H1 (cell line): Measurements from ENCODE around the gene TARS3. TPM values are rescaled to one million over a fixed set of nuclear protein-coding genes. Genes with fewer than 3 reads are reported as not detected.

Experiments used
- CTCF ChIA-PET: fragments of 300-600 bp; sonication (Branson Sonifier 250); formaldehyde crosslinking; loops from one replicate; lab custom pipeline; 2021; ENCODE audit not compliant: partially characterized antibody; lab: Charles Lee
- POLR2A ChIA-PET: fragments of 300-600 bp; sonication (Branson Sonifier 250); formaldehyde crosslinking; loops from one replicate; lab custom pipeline; 2021; ENCODE audit warnings: inconsistent platforms; ENCODE audit not compliant: partially characterized antibody; lab: Charles Lee
- DNase-seq, 2 experiments: peaks; one replicate each; pipeline versions ENCODE4 v3.0.0 to v3.0.0-alpha.2; 2010 to 2022; ENCODE audit warnings: low spot score in 2 of 2, low read depth in 1 of 2, mixed read lengths in 1 of 2
- FAIRE-seq: peaks from 2 replicates; lab custom pipeline; 2011; peaks lifted over from hg19 to GRCh38; lab: Jason Lieb, UNC
- H2AFZ ChIP-seq: 2 replicates; pipeline ENCODE4 v1.8.1; 2012; ENCODE audit warnings: low read length, inconsistent platforms
- H2AK5ac ChIP-seq: 2 replicates; pipeline ENCODE4 v1.6.1; 2013; ENCODE audit warnings: low read depth, low read length
- H2BK120ac ChIP-seq: replicated peaks from 2 replicates; pipeline ENCODE3; 2013; ENCODE audit warnings: low read depth, low read length, inconsistent platforms
- H2BK12ac ChIP-seq: 2 replicates; pipeline ENCODE4 v1.6.1; 2013; ENCODE audit warnings: low read depth, low read length
- H2BK15ac ChIP-seq: 2 replicates; pipeline ENCODE4 v1.6.1; 2013; ENCODE audit warnings: low read length
- H2BK20ac ChIP-seq: 2 replicates; pipeline ENCODE4 v1.6.1; 2013; ENCODE audit warnings: low read length
- H2BK5ac ChIP-seq: 2 replicates; pipeline ENCODE4 v1.6.1; 2013; ENCODE audit warnings: low read depth, low read length
- H3K14ac ChIP-seq: 2 replicates; pipeline ENCODE4 v1.6.1; 2013; ENCODE audit warnings: inconsistent platforms; ENCODE audit not compliant: insufficient read length
- H3K18ac ChIP-seq: 2 replicates; pipeline ENCODE4 v1.6.1; 2013; ENCODE audit warnings: low read length; ENCODE audit errors: extremely low read depth
- H3K23ac ChIP-seq: 2 replicates; pipeline ENCODE4 v1.6.1; 2013; ENCODE audit warnings: inconsistent platforms; ENCODE audit not compliant: insufficient read length
- H3K23me2 ChIP-seq: 2 replicates; pipeline ENCODE4 v1.6.1; 2013; ENCODE audit warnings: low read depth, low read length
- H3K27ac ChIP-seq: 2 replicates; pipeline ENCODE4 v1.6.1; 2011; ENCODE audit warnings: low read depth, low read length, inconsistent platforms
- H3K27me3 ChIP-seq, 4 experiments: replicated peaks in 1 of 4; 1 replicate in 1 of 4; 2 replicates in 3 of 4; pipeline versions ENCODE4 v1.6.1 to v1.8.1; 2011 to 2013; ENCODE audit warnings: low read length in 3 of 4, mild to moderate bottlenecking in 3 of 4, inconsistent platforms in 2 of 4, mixed read lengths in 2 of 4, moderate library complexity in 1 of 4; ENCODE audit not compliant: control insufficient read depth in 3 of 4, insufficient read depth in 3 of 4; ENCODE audit errors: extremely low read depth in 1 of 4
- H3K36me3 ChIP-seq, 4 experiments: 2 replicates each; pipeline versions ENCODE4 v1.6.1 to v1.8.1; 2011 to 2013; ENCODE audit warnings: mild to moderate bottlenecking in 4 of 4, low read length in 3 of 4, moderate library complexity in 2 of 4, control low read depth in 1 of 4, inconsistent platforms in 1 of 4; ENCODE audit not compliant: insufficient read depth in 4 of 4, control insufficient read depth in 2 of 4
- H3K4ac ChIP-seq: replicated peaks from 2 replicates; pipeline ENCODE3; 2013; ENCODE audit warnings: low read length, low read depth, mixed read lengths, inconsistent platforms; ENCODE audit not compliant: insufficient read length
- H3K4me1 ChIP-seq, 4 experiments: replicated peaks in 1 of 4; 1 replicate in 1 of 4; 2 replicates in 3 of 4; pipeline versions ENCODE4 v1.6.1 to v1.8.1; 2011 to 2013; ENCODE audit warnings: low read length in 3 of 4, inconsistent platforms in 2 of 4, mixed read lengths in 1 of 4; ENCODE audit not compliant: insufficient read depth in 4 of 4, control insufficient read depth in 3 of 4
- H3K4me2 ChIP-seq, 2 experiments: 2 replicates each; pipeline versions ENCODE4 v1.6.1 to v1.8.1; 2011 to 2013; ENCODE audit warnings: low read depth in 2 of 2, low read length in 2 of 2, control low read depth in 1 of 2, inconsistent platforms in 1 of 2, mild to moderate bottlenecking in 1 of 2; ENCODE audit not compliant: insufficient read depth in 1 of 2
- H3K4me3 ChIP-seq, 4 experiments: fragments of 200-600, 300-600 bp in 1 of 4; sonication (generic), shearing (Covaris generic), sonication (Bioruptor Twin) in 1 of 4; 2 replicates each; pipeline versions ENCODE4 v1.5.1 to v1.8.1; 2011 to 2016; ENCODE audit warnings: low read length in 4 of 4, low read depth in 3 of 4, control low read depth in 2 of 4, inconsistent platforms in 2 of 4, mild to moderate bottlenecking in 2 of 4, mixed read lengths in 1 of 4, moderate library complexity in 1 of 4; ENCODE audit not compliant: insufficient read depth in 2 of 4; ENCODE audit errors: extremely low read depth in 1 of 4
- H3K56ac ChIP-seq: replicated peaks from 2 replicates; pipeline ENCODE3; 2013; ENCODE audit warnings: low read depth, mild to moderate bottlenecking, mixed read lengths, low read length, inconsistent platforms; ENCODE audit not compliant: insufficient read length
- H3K79me1 ChIP-seq: 2 replicates; pipeline ENCODE4 v1.6.1; 2013; ENCODE audit warnings: low read depth, low read length, control low read depth
- H3K79me2 ChIP-seq, 2 experiments: 2 replicates each; pipeline versions ENCODE4 v1.6.1 to v1.8.1; 2012 to 2013; ENCODE audit warnings: low read length in 2 of 2, mild to moderate bottlenecking in 2 of 2, inconsistent platforms in 1 of 2; ENCODE audit not compliant: insufficient read depth in 2 of 2, control insufficient read depth in 1 of 2
- H3K9ac ChIP-seq, 4 experiments: replicated peaks in 1 of 4; 1 replicate in 1 of 4; 2 replicates in 3 of 4; pipeline versions ENCODE4 v1.6.1 to v1.8.1; 2011 to 2013; ENCODE audit warnings: low read depth in 3 of 4, low read length in 3 of 4, control low read depth in 2 of 4, mild to moderate bottlenecking in 2 of 4, moderate library complexity in 2 of 4, inconsistent platforms in 1 of 4; ENCODE audit errors: extremely low read depth in 1 of 4
- H3K9me3 ChIP-seq, 2 experiments: 2 replicates each; pipeline versions ENCODE4 v1.6.1 to v1.8.1; 2012 to 2013; ENCODE audit warnings: mild to moderate bottlenecking in 2 of 2, moderate library complexity in 2 of 2, control low read depth in 1 of 2, inconsistent platforms in 1 of 2, low read depth in 1 of 2, low read length in 1 of 2, mixed read lengths in 1 of 2; ENCODE audit not compliant: insufficient read depth in 2 of 2
- H4K20me1 ChIP-seq, 2 experiments: replicated peaks in 1 of 2; 2 replicates each; pipeline versions ENCODE3 to v1.8.1; 2011 to 2013; ENCODE audit warnings: inconsistent platforms in 2 of 2, low read length in 2 of 2, mild to moderate bottlenecking in 1 of 2; ENCODE audit not compliant: insufficient read depth in 2 of 2, control insufficient read depth in 1 of 2
- H4K5ac ChIP-seq: 2 replicates; pipeline ENCODE4 v1.6.1; 2013; ENCODE audit warnings: low read length, low read depth, mixed read lengths, inconsistent platforms; ENCODE audit not compliant: insufficient read length
- H4K8ac ChIP-seq: 2 replicates; pipeline ENCODE4 v1.8.0; 2013; ENCODE audit warnings: mild to moderate bottlenecking, moderate library complexity, low read length, inconsistent platforms; ENCODE audit not compliant: insufficient read depth; ENCODE audit errors: extremely low read depth
- H4K91ac ChIP-seq: replicated peaks from 2 replicates; pipeline ENCODE3; 2013; ENCODE audit warnings: low read length, mixed read lengths, inconsistent platforms; ENCODE audit not compliant: insufficient read length
- HDAC6 ChIP-seq: IDR thresholded peaks from one replicate; pipeline ENCODE4 v1.7.1; 2012; ENCODE audit warnings: low read depth, mild to moderate bottlenecking, inconsistent platforms, low read length, moderate library complexity
- WGBS, 2 experiments: shearing (Covaris generic) in 1 of 2; methylation state at CpG; one replicate each; pipeline versions ENCODE4 v1.1.6 to v1.1.7; 2013 to 2015; ENCODE audit warnings: low lambda C conversion rate in 2 of 2, mixed read lengths in 2 of 2, inconsistent platforms in 1 of 2, low coverage in 1 of 2, missing lambda C conversion rate in 1 of 2; ENCODE audit not compliant: insufficient replicate concordance in 2 of 2, insufficient coverage in 1 of 2, insufficient read length in 1 of 2; ENCODE audit errors: extremely low coverage in 1 of 2, missing lambda C conversion rate in 1 of 2; 5-methylcytosine and 5-hydroxymethylcytosine counted together
- polyA plus RNA-seq, 7 experiments: library from polyadenylated mRNA; depleted of rRNA in 3 of 7; stranded (reverse) in 5 of 7; unstranded in 2 of 7; fragments of >200 nt in 5 of 7; fragments of 200-250 nt in 2 of 7; gene quantifications; 1 replicate in 5 of 7; 2 replicates in 1 of 7; 4 replicates in 1 of 7; pipeline versions ENCODE4 v1.2.1 to v1.2.3, GENCODE V29; 2011 to 2013; ENCODE audit warnings: missing spikeins in 2 of 7, mixed read lengths in 2 of 7
- total RNA-seq: library from RNA; stranded (reverse); fragmentation: NEBNext Ultra II Directional; extraction: Animal tissue kit (Norgen Biotek cat#: 25700); gene quantifications from 2 replicates; pipeline ENCODE4 v1.2.1, GENCODE V29; 2021

TARS3 gene
- total and polyA plus RNA-seq, 2 of the 8 experiments (the other 6 are each of a cell fraction or from before 2014, with no cell fraction given), result 2.1 to 13.9 TPM

DNA sequence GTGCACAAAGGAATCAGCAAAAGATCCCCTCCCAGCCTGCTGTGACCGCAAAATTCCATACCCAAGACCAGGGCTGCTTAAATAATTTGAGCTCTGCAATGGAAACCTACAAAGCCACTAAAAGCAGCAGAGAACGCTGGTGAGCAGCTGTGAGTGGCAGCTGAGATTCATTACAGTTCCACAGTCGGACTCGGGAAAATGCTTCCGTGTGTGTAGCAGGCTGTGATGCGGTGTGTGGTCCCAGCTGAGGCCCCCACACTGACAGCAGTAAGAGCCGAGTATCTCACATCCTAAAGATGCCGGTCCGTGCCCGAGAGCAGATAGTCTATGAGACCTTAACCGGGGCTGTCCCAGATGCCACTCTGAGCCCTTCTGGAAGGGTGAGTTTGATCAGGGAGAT is 109.5 kb downstream of the TARS3 start:
- Histone ChIP-seq H4K5ac (no peak overlapping the region), H4K91ac (no peak overlapping the region), H3K4me1 (peaks cover 5 to 16% (median 11%) of the 10 kb centered on the region in 4 experiments), H3K23me2 (no peaks in the 10 kb centered on the region), H3K36me3 (no peaks in the 10 kb centered on the region), H3K79me2 (no peaks in the 10 kb centered on the region), H4K8ac (no peak overlapping the region), H3K4me3 (no peak overlapping the region), H4K20me1 (no peaks in the 10 kb centered on the region), H3K9me3 (no peaks in the 10 kb centered on the region), H2BK20ac (no peak overlapping the region), H3K27ac (no peak overlapping the region), H3K18ac (no peak overlapping the region), H2BK120ac (no peak overlapping the region), H3K56ac (no peak overlapping the region), H3K23ac (no peak overlapping the region), H3K14ac (no peak overlapping the region), H3K79me1 (no peaks in the 10 kb centered on the region), H3K4me2 (no peak overlapping the region), H2AFZ (no peak overlapping the region), H2BK15ac (peak overlapping the region; percentile 46; the same call in 1 of the 2 replicates), H3K9ac (no peak overlapping the region; a peak in 1 of 7 replicates), H2BK12ac (no peak overlapping the region), H3K27me3 (peaks cover 0 to 2% (median 0%) of the 10 kb centered on the region in 4 experiments; a peak in 3 of 7 replicates), H2AK5ac (no peak overlapping the region), H3K4ac (no peak overlapping the region), H2BK5ac (no peak overlapping the region)
- WGBS, 2 experiments, result 93% methylated on average over 11 of the region's 11 CpGs; no CpG with 5 or more reads in 1 of the 2 experiments
- POLR2A ChIA-PET, result interaction anchor here (1.8 kb wide), 1 partner anchor 321 kb away, joined by 4 read pairs; no protein-coding TSS in a partner anchor
- TF ChIP-seq HDAC6, result no peak
- FAIRE-seq, result no peak
- DNase-seq, result no peak
- CTCF ChIA-PET, result interaction anchor here (0.6 to 6.5 kb wide), 9 partner anchors 9 to 1042 kb away, joined by 3 to 70 read pairs (median 3); no protein-coding TSS in a partner anchor
